ENCODE results near the gene IRX1. TPM values are rescaled to one million over a fixed set of nuclear protein-coding genes. Genes with fewer than 3 reads are reported as not detected.

The IRX1 gene
- not detected in 2 replicates for polyA plus RNA-seq (2014; cell fraction: cytosol; rRNA removed)
- polyA plus RNA-seq (2014; cell fraction: nucleus; rRNA removed) = not detected in 2 replicates

GRCh38 chr5:3595006-3595961, at the start of gene IRX1:
IRX1 (plus strand) TSS chr5:3595832; CDS start chr5:3596106, 274 bp downstream.
- no peak for DNase-seq (ENCODE audit: low spot score)

GRCh38 chr5:3546028-3546427, 49.6 kb upstream of the IRX1 start:
- DNase-seq (ENCODE audit: low spot score) = no peak

- DNase-seq (ENCODE audit: low spot score) = no peak
Measured at GRCh38 chr5:3564116-3564515, 31.5 kb upstream of the IRX1 start.

GRCh38 chr5:3564827-3565518, 30.7 kb upstream of the IRX1 start:
- DNase-seq (ENCODE audit: low spot score) = no peak

- DNase-seq (ENCODE audit: low spot score) = no peak
Measured at GRCh38 chr5:3584724-3585531, 10.7 kb upstream of the IRX1 start.

- no peak for DNase-seq (ENCODE audit: low spot score)
Measured at GRCh38 chr5:3590161-3590966, 5.3 kb upstream of the IRX1 start.

GRCh38 chr5:3590967-3591900, 4.4 kb upstream of the IRX1 start:
- DNase-seq (ENCODE audit: low spot score) = no peak

- no peak for DNase-seq (ENCODE audit: low spot score)
Measured at GRCh38 chr5:3592298-3592697, 3.3 kb upstream of the IRX1 start.

GRCh38 chr5:3593771-3594509, 1.7 kb upstream of the IRX1 start:
- DNase-seq (ENCODE audit: low spot score) = no peak

GRCh38 chr5:3594510-3595005, 1.1 kb upstream of the IRX1 start:
- DNase-seq (ENCODE audit: low spot score) = no peak

GRCh38 chr5:3596261-3596825, 711 bp downstream of the IRX1 start:
- no peak for DNase-seq (ENCODE audit: low spot score)

- no peak for DNase-seq (ENCODE audit: low spot score)
Measured at GRCh38 chr5:3596857-3597166, 1.2 kb downstream of the IRX1 start.

GRCh38 chr5:3597167-3598007, 1.8 kb downstream of the IRX1 start:
- DNase-seq (ENCODE audit: low spot score) = no peak

GRCh38 chr5:3598207-3598606, 2.6 kb downstream of the IRX1 start:
- no peak for DNase-seq (ENCODE audit: low spot score)

- no peak for DNase-seq (ENCODE audit: low spot score)
Measured at GRCh38 chr5:3598769-3599211, 3.2 kb downstream of the IRX1 start.

GRCh38 chr5:3599226-3600105, 3.8 kb downstream of the IRX1 start:
- DNase-seq (ENCODE audit: low spot score) = no peak
